IMR-90 (cell line): ENCODE data around the gene C13orf42. TPM values are rescaled to one million over a fixed set of nuclear protein-coding genes. Genes with fewer than 3 reads are reported as not detected.

Experiments
- ATAC-seq: fragments of 200-7000 bp; cut with Tn5 transposase; 2 replicates; pipeline ENCODE4 v1.9.1; 2020; ENCODE audit warnings: low read depth, mild to moderate bottlenecking, moderate library complexity
- BruUV-seq: library from RNA; stranded (reverse); fragments of 400-500 nt; replicated peaks from 2 replicates; lab custom pipeline; 2021; lab: Mats Ljungman, UMichigan
- CTCF ChIA-PET: fragments of 300-600 bp; formaldehyde crosslinking; extraction: SDS; loops from one replicate; lab custom pipeline; 2021; ENCODE audit warnings: antibody characterized with exemption; lab: Yijun Ruan, JAX
- POLR2A ChIA-PET: fragments of 300-600 bp; sonication (Branson Sonifier 250); formaldehyde crosslinking; loops from one replicate; lab custom pipeline; 2022; ENCODE audit warnings: antibody characterized with exemption; ENCODE audit not compliant: unreplicated experiment; lab: Charles Lee
- DNase-seq: peaks from one replicate; pipeline ENCODE4 v3.0.0; 2013
- H2AFZ ChIP-seq: replicated peaks from 2 replicates; pipeline ENCODE3; 2013; ENCODE audit warnings: low read length, mild to moderate bottlenecking; ENCODE audit not compliant: poor library complexity
- H2AK5ac ChIP-seq: 2 replicates; pipeline ENCODE4 v1.6.1; 2013; ENCODE audit warnings: low read depth, low read length, inconsistent platforms
- H2AK9ac ChIP-seq: replicated peaks from 2 replicates; pipeline ENCODE3; 2013; ENCODE audit warnings: mild to moderate bottlenecking, low read depth, low read length, moderate library complexity; ENCODE audit not compliant: poor library complexity
- H2BK120ac ChIP-seq: 2 replicates; pipeline ENCODE4 v1.6.1; 2013; ENCODE audit warnings: low read depth, low read length, inconsistent platforms
- H2BK15ac ChIP-seq: 3 replicates; pipeline ENCODE4 v1.6.1; 2013; ENCODE audit warnings: low read depth, low read length, inconsistent platforms
- H2BK20ac ChIP-seq: 2 replicates; pipeline ENCODE4 v1.6.1; 2013; ENCODE audit warnings: low read depth, mild to moderate bottlenecking, inconsistent platforms, low read length, moderate library complexity
- H2BK5ac ChIP-seq: 2 replicates; pipeline ENCODE4 v1.6.1; 2013; ENCODE audit warnings: mild to moderate bottlenecking, low read depth, low read length, inconsistent platforms; ENCODE audit not compliant: poor library complexity, severe bottlenecking
- H3K14ac ChIP-seq: replicated peaks from 2 replicates; pipeline ENCODE4 v1.6.1; 2013; ENCODE audit warnings: low read depth, low read length, inconsistent platforms
- H3K18ac ChIP-seq: 2 replicates; pipeline ENCODE4 v1.6.1; 2013; ENCODE audit warnings: low read depth, low read length, control low read depth
- H3K23ac ChIP-seq: 2 replicates; pipeline ENCODE4 v1.6.1; 2013; ENCODE audit warnings: low read depth, low read length, inconsistent platforms
- H3K27ac ChIP-seq: 2 replicates; pipeline ENCODE4 v1.5.1; 2013; ENCODE audit warnings: mild to moderate bottlenecking, control low read depth, low read length; ENCODE audit not compliant: insufficient read depth
- H3K27me3 ChIP-seq: 2 replicates; pipeline ENCODE4 v1.6.1; 2013; ENCODE audit warnings: low read length; ENCODE audit not compliant: control insufficient read depth, insufficient read depth
- H3K36me3 ChIP-seq: 2 replicates; pipeline ENCODE4 v1.6.1; 2013; ENCODE audit warnings: low read length, mixed read lengths; ENCODE audit not compliant: control insufficient read depth, insufficient read depth
- H3K4ac ChIP-seq: 2 replicates; pipeline ENCODE4 v1.6.1; 2013; ENCODE audit warnings: low read depth, low read length, inconsistent platforms
- H3K4me1 ChIP-seq: 2 replicates; pipeline ENCODE4 v1.6.1; 2013; ENCODE audit warnings: low read length, mixed read lengths; ENCODE audit not compliant: control insufficient read depth, insufficient read depth
- H3K4me2 ChIP-seq: 2 replicates; pipeline ENCODE4 v1.6.1; 2013; ENCODE audit warnings: low read depth, mild to moderate bottlenecking, control low read depth, low read length, moderate library complexity
- H3K4me3 ChIP-seq: 2 replicates; pipeline ENCODE4 v1.5.1; 2013; ENCODE audit warnings: low read depth, mild to moderate bottlenecking, control low read depth, low read length, moderate library complexity; ENCODE audit not compliant: insufficient read depth
- H3K56ac ChIP-seq: 2 replicates; pipeline ENCODE4 v1.6.1; 2013; ENCODE audit warnings: low read length, inconsistent platforms; ENCODE audit not compliant: insufficient read depth; ENCODE audit errors: extremely low read depth
- H3K79me1 ChIP-seq, 2 experiments: 2 replicates each; pipeline ENCODE4 v1.6.1; 2013; ENCODE audit warnings: low read length in 2 of 2, inconsistent platforms in 1 of 2, low read depth in 1 of 2
- H3K9ac ChIP-seq: 2 replicates; pipeline ENCODE4 v1.6.1; 2013; ENCODE audit warnings: low read depth, low read length, control low read depth
- H3K9me1 ChIP-seq: 2 replicates; pipeline ENCODE4 v1.6.1; 2013; ENCODE audit warnings: low read length, inconsistent platforms; ENCODE audit not compliant: insufficient read depth
- H3K9me3 ChIP-seq: 2 replicates; pipeline ENCODE4 v1.6.1; 2013; ENCODE audit warnings: low read length; ENCODE audit not compliant: control insufficient read depth, insufficient read depth
- H4K20me1 ChIP-seq: 2 replicates; pipeline ENCODE4 v1.6.1; 2013; ENCODE audit warnings: low read length, inconsistent platforms; ENCODE audit not compliant: insufficient read depth
- H4K5ac ChIP-seq: 2 replicates; pipeline ENCODE4 v1.6.1; 2013; ENCODE audit warnings: mild to moderate bottlenecking, low read depth, low read length, control low read depth
- H4K8ac ChIP-seq, 2 experiments: 2 replicates each; pipeline ENCODE4 v1.6.1; 2013; ENCODE audit warnings: low read depth in 2 of 2, low read length in 2 of 2, control low read depth in 1 of 2, inconsistent platforms in 1 of 2
- H4K91ac ChIP-seq: 2 replicates; pipeline ENCODE4 v1.6.1; 2013; ENCODE audit warnings: low read depth, low read length, inconsistent platforms; ENCODE audit not compliant: insufficient read depth
- BHLHE40 ChIP-seq: fragments of 150-350 bp; IDR thresholded peaks from 2 replicates; pipeline ENCODE4 v1.6.1; 2016; ENCODE audit warnings: mild to moderate bottlenecking, low read depth, low read length
- CEBPB ChIP-seq: IDR thresholded peaks from 2 replicates; pipeline ENCODE4 v1.6.1; 2012; ENCODE audit warnings: low read depth, low read length, improper control_type of control experiment
- CHD1 ChIP-seq: IDR thresholded peaks from 2 replicates; pipeline ENCODE4 v1.6.1; 2012; ENCODE audit warnings: low read depth, low read length, improper control_type of control experiment
- ELK1 ChIP-seq: fragments of 150-350 bp; IDR thresholded peaks from 2 replicates; pipeline ENCODE4 v1.6.1; 2016; ENCODE audit warnings: low read depth, mild to moderate bottlenecking, low read length, moderate library complexity, borderline replicate concordance
- MAFK ChIP-seq: IDR thresholded peaks from 2 replicates; pipeline ENCODE4 v1.6.1; 2012; ENCODE audit warnings: low read depth, low read length, improper control_type of control experiment
- MAZ ChIP-seq: IDR thresholded peaks from 2 replicates; pipeline ENCODE4 v1.6.1; 2012; ENCODE audit warnings: low read depth, mild to moderate bottlenecking, low read length, improper control_type of control experiment, moderate library complexity, borderline replicate concordance
- MXI1 ChIP-seq: IDR thresholded peaks from 2 replicates; pipeline ENCODE4 v1.6.1; 2012; ENCODE audit warnings: low read depth, mild to moderate bottlenecking, low read length, moderate library complexity, borderline replicate concordance
- NFE2L2 ChIP-seq: fragments of 150-350 bp; IDR thresholded peaks from 2 replicates; pipeline ENCODE4 v1.6.1; 2016; ENCODE audit warnings: low read depth, mild to moderate bottlenecking, low read length
- RAD21 ChIP-seq: IDR thresholded peaks from 2 replicates; pipeline ENCODE4 v1.6.1; 2012; ENCODE audit warnings: low read length, improper control_type of control experiment
- RCOR1 ChIP-seq: IDR thresholded peaks from 2 replicates; pipeline ENCODE4 v1.6.1; 2012; ENCODE audit warnings: mild to moderate bottlenecking, low read length, improper control_type of control experiment; ENCODE audit not compliant: insufficient replicate concordance
- RFX5 ChIP-seq: IDR thresholded peaks from 2 replicates; pipeline ENCODE4 v1.8.0; 2012; ENCODE audit warnings: low read depth, mild to moderate bottlenecking, low read length, moderate library complexity
- SMC3 ChIP-seq: fragments of 150-350 bp; IDR thresholded peaks from 2 replicates; pipeline ENCODE4 v1.6.1; 2016; ENCODE audit warnings: low read depth, mild to moderate bottlenecking, antibody characterized with exemption, low read length, moderate library complexity
- WGBS, 2 experiments: methylation state at CpG; one replicate each; pipeline versions ENCODE4 v1.1.5 to v1.1.7; 2013; ENCODE audit warnings: missing lambda C conversion rate in 2 of 2; ENCODE audit not compliant: insufficient read length in 1 of 2; ENCODE audit errors: extremely low coverage in 2 of 2; 5-methylcytosine and 5-hydroxymethylcytosine counted together
- dilution Hi-C: fragments of 300-500 bp; cut with HindIII; formaldehyde crosslinking; loops from one replicate; pipeline ENCODE4 v1.14.3; 2018; ENCODE audit warnings: low sequenced_read_pairs; ENCODE audit not compliant: unreplicated experiment
- in situ Hi-C: fragments of 300-500 bp; cut with MboI; formaldehyde crosslinking; loops from 3 replicates; pipeline ENCODE4 v1.14.3; 2019; ENCODE audit warnings: low sequenced_read_pairs, inconsistent platforms, mixed read lengths
- intact Hi-C: fragments of 100-400 bp; cut with micrococcal nuclease; formaldehyde crosslinking; loops from 2 replicates; pipeline ENCODE4 v1.10.0; 2022
- polyA plus RNA-seq, 3 experiments: library from polyadenylated mRNA; depleted of rRNA; stranded (reverse); fragments of >200 nt; gene quantifications; 2 replicates each; pipeline ENCODE4 v1.2.3, GENCODE V29; 2012; ENCODE audit warnings: low replicate concordance in 1 of 3
- total RNA-seq: library from RNA; depleted of rRNA; stranded (reverse); fragments of >200 nt; gene quantifications from 2 replicates; pipeline ENCODE4 v1.2.3, GENCODE V29; 2012

The C13orf42 gene
- total and polyA plus RNA-seq, 2 of the 4 experiments (the other 2 are of a cell fraction): not detected

- no peak overlapping the region for H2BK15ac ChIP-seq
- CTCF ChIA-PET: no interaction called here
Observed at GRCh38 chr13:51112771-51113170, 1.7 kb upstream of the C13orf42 start.

More at GRCh38 chr13:51112771-51113170, 1.7 kb upstream of the C13orf42 start:
- no peaks in the 10 kb centered on the region for H3K79me1 ChIP-seq
- POLR2A ChIA-PET: no interaction called here
- no peak overlapping the region for H3K56ac ChIP-seq
- H2AK5ac ChIP-seq: no peak overlapping the region
- no peak overlapping the region for H2BK120ac ChIP-seq
- H4K5ac ChIP-seq: no peak overlapping the region
- H3K27ac ChIP-seq: no peak overlapping the region
- intact Hi-C loops: no loop called here
- H3K14ac ChIP-seq: no peak overlapping the region
- H3K36me3 ChIP-seq: no peaks in the 10 kb centered on the region
- no peak overlapping the region for H2AK9ac ChIP-seq
- no peak overlapping the region for H4K8ac ChIP-seq
- in situ Hi-C loops: no loop called here
- H2BK20ac ChIP-seq: no peak overlapping the region
- H3K18ac ChIP-seq: no peak overlapping the region
- no peak overlapping the region for H3K23ac ChIP-seq
- H3K4me2 ChIP-seq: no peak overlapping the region
- TF ChIP-seq BHLHE40: no peak
- TF ChIP-seq MAZ: no peak
- no peak for TF ChIP-seq NFE2L2
- no peak for TF ChIP-seq MAFK
- TF ChIP-seq RCOR1: no peak
- no peak for TF ChIP-seq RAD21
- no peak for TF ChIP-seq MXI1
- TF ChIP-seq CHD1: no peak
- TF ChIP-seq ELK1: no peak
- TF ChIP-seq RFX5: no peak
- no peak for TF ChIP-seq SMC3
- no peak for TF ChIP-seq CEBPB
- H3K27me3 ChIP-seq: peaks cover 14% of the 10 kb centered on the region
- dilution Hi-C loops: no loop called here
- no peak overlapping the region for H3K4me3 ChIP-seq
- no peak for DNase-seq
- H3K4ac ChIP-seq: no peak overlapping the region
- no TSS peak for BruUV-seq
- no peak overlapping the region for H4K91ac ChIP-seq
- no peaks in the 10 kb centered on the region for H3K4me1 ChIP-seq
- no peak for ATAC-seq
- WGBS, 2 experiments: no CpG with 5 or more reads among the region's 5 CpGs
- no peaks in the 10 kb centered on the region for H4K20me1 ChIP-seq
- H2AFZ ChIP-seq: no peak overlapping the region
- no peak overlapping the region for H2BK5ac ChIP-seq
- no peak overlapping the region for H3K9ac ChIP-seq
- H3K9me1 ChIP-seq: no peaks in the 10 kb centered on the region
- no peaks in the 10 kb centered on the region for H3K9me3 ChIP-seq
